ENCODE measurements around the gene SCARB2.

The SCARB2 gene

GRCh38 chr4:76197971-76198410, 15.6 kb downstream of the SCARB2 start:
- peak; percentile 59 for DNase-seq

DNA sequence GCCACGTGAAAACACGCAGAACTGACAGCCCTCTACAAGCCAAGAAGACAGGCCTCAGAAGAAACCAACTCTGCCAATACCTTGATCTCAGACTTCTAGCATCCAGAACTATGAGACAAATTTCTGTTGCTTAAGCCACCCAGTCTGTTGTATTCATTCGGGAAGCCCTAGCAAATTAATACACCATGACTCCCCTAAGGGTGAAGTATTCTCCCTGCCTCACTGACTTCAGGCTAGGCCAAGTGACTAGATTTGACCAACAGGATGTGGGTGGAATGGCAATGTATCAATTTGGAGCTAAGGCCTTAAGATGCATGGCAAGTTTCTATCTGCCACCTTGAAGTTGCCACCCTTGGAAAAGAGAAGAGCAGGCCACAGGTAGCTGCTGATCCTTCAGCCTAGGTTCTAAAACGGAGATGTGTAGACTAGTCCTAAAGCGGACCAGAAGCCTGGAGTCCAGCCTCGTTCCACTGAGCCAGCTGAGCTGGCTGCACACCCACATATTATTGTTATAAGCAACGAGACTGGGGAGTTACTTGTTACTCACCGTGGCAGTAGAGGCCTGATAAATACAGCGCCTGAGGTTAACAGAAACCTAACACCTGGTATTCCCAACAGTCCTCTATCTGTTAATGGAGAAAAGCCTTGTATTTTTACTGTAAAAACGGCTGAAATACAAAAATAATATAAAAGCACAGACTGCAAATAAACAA, 16.4 kb downstream of the SCARB2 start:
- DNase-seq, result no peak

- DNase-seq, result no peak
Measured at GRCh38 chr4:76196376-76196775, 17.2 kb downstream of the SCARB2 start.

DNA sequence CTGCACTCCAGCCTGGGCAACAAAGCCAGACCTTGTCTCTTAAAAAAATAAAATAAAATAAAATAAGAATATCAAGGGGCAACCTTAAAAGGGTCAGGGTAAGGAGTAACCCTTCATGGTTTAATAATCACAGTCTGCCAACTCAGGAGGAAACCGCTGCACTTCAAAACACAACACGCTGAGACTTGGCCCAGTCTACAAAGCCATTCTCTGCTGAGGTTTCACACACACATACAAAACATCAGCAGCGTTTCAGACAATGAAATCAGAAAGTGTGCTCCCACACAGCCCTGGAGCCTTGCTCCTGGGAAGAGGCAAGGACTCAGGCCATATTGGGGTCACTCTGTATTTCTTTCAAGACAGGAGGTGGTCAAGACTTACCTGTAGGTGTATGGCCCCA, 18.3 kb downstream of the SCARB2 start:
- DNase-seq, result no peak

DNA sequence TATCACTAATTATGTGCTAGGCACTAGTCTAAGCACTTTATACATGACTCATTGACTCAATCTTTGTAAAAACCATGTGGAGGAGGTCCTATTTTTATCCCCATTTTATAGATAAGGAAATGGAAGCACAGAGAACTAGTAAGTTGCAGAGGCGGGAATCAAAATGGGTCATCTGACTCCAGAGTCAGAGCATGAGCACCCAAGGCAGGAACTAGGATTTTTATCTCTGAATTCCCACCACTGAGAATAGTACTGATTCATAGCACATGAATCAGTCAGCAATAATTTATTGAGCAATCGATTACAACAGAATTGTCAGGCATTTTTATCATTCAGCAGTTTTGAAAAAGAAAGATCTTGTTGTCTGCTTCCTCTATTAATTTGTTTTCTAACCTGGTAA, 19.3 kb downstream of the SCARB2 start:
- peak; percentile 95 for DNase-seq

DNA sequence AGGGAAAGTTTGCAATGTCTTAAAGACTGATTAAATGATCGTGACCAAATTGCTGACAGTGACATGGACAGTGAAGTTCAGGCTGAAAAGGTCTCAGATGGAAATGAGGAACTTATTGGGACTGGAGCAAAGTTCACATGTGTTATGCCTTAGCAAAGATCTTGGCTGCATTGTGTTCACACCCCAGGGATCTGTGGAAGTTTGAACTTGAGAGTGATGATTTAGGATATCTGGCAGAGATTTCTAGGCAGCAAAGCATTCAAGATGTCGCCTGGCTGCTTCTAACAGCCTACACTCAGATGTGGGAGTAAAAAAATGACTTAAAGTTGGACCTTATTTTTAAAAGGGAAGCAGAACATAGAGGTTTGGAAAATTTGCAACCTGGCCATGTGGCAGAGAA, 21.4 kb downstream of the SCARB2 start:
- DNase-seq, result no peak

- no peak for DNase-seq
Measured at GRCh38 chr4:76188557-76188956, 25.1 kb downstream of the SCARB2 start.

GRCh38 chr4:76188149-76188548, 25.5 kb downstream of the SCARB2 start:
- DNase-seq, result no peak

- no peak for DNase-seq
Measured at GRCh38 chr4:76187152-76187551, 26.5 kb downstream of the SCARB2 start.

DNA sequence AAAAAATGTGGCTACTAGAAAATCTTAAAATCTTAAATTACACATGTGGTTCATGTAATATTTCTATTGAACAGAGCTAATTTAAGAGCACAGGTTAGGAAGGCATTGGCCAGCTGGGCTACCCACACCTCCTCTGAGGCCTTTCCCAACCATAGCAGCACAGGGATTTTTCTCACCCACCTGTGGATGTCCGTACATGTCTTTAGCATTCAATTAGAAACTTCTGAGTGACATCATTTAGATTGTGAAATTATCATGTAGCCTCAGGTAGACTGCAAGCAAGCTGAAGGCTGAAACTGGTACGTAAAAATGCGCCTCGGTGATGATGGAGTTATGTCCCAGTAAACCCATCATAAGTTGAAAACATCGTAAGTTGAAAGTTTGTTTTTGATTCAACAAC, 31.2 kb downstream of the SCARB2 start:
- no peak for DNase-seq

GRCh38 chr4:76179398-76180318, 34.0 kb downstream of the SCARB2 start:
- peak; percentile 74 for DNase-seq

DNA sequence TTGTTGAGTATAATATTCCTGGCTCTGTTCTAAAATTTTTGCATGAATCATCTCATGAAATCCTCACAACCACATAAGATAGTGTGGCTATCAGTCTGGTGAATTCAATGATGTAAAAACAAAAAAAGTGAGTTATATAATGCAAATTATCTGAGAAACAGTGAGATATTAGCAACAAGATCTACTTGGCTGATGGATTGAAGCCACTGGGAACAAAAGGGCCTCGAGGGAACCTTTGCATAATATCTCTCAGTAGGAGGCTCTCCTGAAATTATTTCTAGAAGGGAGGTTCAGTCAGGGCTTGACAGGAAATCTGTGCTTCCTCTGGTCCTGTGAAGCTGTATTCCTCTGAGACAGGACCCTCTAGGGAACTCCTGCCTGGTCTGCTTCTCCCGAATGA, 35.3 kb downstream of the SCARB2 start:
- no peak for DNase-seq

DNA sequence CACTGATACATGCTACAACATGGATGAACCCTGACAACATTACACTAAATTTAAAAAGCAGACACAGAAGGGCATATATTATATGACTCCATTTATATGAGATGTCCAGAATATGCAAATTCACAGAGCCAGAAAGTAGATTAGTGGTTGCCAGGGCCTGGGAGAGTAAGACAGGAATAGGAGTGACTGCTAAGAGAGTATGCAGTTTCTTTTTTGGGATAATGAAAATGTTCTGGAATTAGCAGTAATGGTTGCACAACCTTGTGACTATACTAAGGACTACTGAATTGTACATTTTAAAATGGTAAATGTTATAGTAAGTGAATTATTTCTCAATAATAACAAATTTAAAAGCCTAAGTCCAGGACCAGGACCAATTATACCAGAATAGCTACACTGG, 35.9 kb downstream of the SCARB2 start:
- DNase-seq, result no peak

GRCh38 chr4:76175336-76175735, 38.3 kb downstream of the SCARB2 start:
- no peak for DNase-seq

- no peak for DNase-seq
Measured at GRCh38 chr4:76174216-76174615, 39.4 kb downstream of the SCARB2 start.

DNA sequence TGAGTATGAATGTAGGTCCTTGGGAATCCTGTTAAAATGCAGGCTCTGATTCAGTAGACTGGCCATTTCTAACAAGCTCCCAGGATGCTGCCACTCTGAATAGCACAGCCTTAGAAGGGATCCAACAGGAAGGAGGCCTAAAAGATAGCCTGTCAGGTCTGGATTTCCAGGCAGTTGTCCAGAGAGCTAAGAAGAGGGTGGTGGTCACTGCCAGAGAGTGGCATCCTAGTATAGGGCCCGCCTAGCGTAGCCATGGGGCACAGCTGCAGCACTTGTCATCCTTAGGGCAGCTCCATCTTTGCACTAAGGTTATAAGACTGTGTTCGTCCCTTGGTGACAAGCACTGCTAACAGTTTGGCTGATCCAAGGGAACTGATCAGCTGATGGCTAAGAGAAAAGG, 44.9 kb downstream of the SCARB2 start:
- DNase-seq, result no peak

DNA sequence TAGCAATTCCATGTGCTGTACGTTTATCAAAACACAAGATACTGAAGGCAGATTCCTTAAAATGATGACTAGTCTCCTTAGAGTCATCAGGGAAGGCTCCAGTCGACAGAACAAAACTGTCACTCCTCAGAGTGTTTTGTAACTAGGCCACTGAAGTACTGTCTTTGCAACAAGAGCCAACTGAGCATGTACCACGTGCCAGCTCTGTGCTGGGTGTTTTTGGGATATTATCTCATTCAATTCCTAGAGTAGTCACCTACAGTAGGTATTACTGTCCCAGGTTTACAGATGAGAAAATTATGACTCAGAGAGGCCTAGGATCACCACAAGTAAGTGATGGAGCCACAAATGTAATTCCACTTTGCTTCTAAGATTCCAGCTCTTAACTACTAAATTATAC, 47.1 kb downstream of the SCARB2 start:
- no peak for DNase-seq

- DNase-seq, result no peak
Measured at GRCh38 chr4:76160355-76160754, 53.3 kb downstream of the SCARB2 start.

- no peak for DNase-seq
Measured at GRCh38 chr4:76156635-76157034, 57.0 kb downstream of the SCARB2 start.

- no peak for DNase-seq
Measured at GRCh38 chr4:76155979-76156378, 57.6 kb downstream of the SCARB2 start.

DNA sequence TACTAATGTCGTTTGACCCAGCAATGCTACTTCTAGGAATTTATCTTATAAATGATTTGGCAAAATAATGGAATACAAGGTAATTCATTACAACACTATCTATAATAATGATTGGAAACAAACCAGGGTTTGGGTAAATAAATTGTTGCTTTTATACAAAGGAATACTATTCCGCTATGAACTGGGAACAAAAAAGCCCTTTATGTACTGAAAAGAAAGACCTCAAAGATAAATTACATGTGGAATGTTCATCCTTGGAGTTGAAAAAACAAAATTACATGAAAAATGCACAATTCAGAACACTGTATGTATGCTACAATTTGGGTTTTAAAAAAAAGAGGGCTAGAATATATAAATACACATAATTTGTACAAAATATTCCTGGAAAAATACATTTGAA, 60.3 kb downstream of the SCARB2 start:
- no peak for DNase-seq

DNA sequence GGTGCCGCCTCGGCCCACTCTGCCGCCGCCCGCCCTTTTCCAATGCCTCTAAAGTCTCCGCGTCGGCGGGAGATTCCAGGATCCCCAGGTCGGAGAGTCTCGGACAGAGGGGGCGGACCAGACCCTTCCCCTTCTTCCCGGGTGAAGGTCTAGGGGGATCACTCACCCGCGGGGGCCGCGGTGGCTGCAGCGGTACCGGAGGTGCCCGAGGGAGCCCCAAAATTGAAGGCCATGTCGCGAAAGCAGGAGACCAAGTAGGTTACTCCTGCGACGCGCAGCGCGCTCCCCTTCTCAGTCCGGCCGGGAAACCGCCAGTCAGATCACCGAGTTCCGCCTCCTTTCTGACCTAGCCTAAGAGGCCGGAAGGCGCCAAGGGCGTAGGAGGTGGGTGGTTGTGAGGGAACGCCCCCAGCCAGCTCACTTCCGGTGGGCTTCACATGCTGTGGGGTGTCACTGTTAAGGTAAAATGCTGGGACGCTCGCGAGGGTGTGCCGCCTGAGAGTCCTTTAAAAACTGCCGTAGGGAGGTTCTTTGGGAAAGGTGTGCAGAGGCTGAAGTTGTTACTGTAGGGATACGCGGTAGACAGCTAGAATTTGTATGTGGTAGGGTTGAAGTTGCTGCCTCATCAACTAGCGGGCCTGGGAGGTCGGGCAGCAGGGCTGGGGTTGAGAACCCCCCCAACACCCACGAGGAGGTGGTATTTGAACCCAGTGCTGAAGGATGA, 65.3 kb downstream of the SCARB2 start, which contains the start of gene NUP54:
TSS of gene NUP54 (minus strand) at position 256 of the 724 bp plus-strand sequence. CDS start at position 233, 23 bp downstream.
- DNase-seq, result peak; percentile 95

DNA sequence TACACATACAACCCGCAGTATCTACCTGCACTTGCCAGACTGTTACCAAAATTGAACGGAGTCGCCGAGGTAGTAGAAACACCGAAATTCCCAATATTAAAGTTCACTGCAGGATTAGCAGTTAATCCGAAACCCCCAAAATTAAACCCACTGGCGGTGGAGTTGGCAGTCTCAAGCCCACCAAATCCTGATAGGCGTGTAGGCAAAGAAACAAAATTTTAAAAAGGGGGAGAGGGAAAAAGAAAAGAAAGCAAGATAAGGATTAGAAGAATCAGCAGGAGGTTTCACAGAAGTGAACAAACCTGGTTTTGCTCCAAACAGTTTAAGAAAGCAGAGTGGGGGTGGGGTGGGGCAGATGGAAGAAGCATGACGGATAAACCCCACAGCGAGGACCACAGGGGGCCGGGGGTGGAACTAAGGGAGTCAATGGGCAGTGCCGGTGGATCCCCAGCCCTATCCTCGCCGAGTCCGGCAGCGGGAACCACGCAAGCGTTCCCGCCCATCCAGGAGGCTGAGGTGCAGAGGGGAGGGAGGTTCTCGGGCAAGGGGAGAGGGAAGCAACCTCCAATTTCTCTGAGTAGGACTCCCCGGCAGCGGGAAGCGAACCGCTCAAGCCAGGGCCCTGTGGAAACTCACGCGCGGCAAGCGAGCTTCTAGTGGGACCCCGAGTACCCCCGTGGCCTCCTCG, 66.0 kb downstream of the SCARB2 start:
- peak; percentile 81 for DNase-seq
